Psoas muscle (tissue), 8 donors: ENCODE measurements around the gene STIL. TPM values are rescaled to one million over a fixed set of nuclear protein-coding genes. Genes with fewer than 3 reads are reported as not detected.
A peak's percentile ranks its signal among the peaks of the same experiment; 100 is the strongest.
"Not testable (repeated sequence)": the region's sequence is repeated elsewhere in the genome, so short reads cannot be mapped to it uniquely, and the experiment has no call there.

ENCODE experiments used
- ATAC-seq, 4 donors: fragments of 200-7000 bp; cut with Tn5 transposase; one replicate each; pipeline ENCODE4 v1.9.1; 2020; ENCODE audit warnings: moderate library complexity in 3 of 4, mild to moderate bottlenecking in 2 of 4
- DNase-seq, 2 donors: peaks; one replicate each; pipeline ENCODE4 v3.0.0-alpha.2; 2020
- H3K27ac ChIP-seq: fragments of 200-600 bp; one replicate; pipeline ENCODE4 v1.8.0; 2022
- H3K27me3 ChIP-seq, 3 donors: fragments of 200-600 bp in 1 of 3; one replicate each; pipeline versions ENCODE4 v1.6.1 to v1.8.0; 2013 to 2022; ENCODE audit warnings: low read length in 2 of 3, mild to moderate bottlenecking in 2 of 3, moderate library complexity in 1 of 3; ENCODE audit not compliant: insufficient read depth in 3 of 3
- H3K36me3 ChIP-seq, 2 donors: fragments of 200-600 bp in 1 of 2; one replicate each; pipeline versions ENCODE4 v1.6.1 to v1.8.0; 2013 to 2022; ENCODE audit warnings: low read depth in 1 of 2, mild to moderate bottlenecking in 1 of 2, moderate library complexity in 1 of 2; ENCODE audit not compliant: insufficient read depth in 1 of 2
- H3K4me1 ChIP-seq: fragments of 200-600 bp; one replicate; pipeline ENCODE4 v1.8.0; 2022
- H3K4me3 ChIP-seq: fragments of 200-600 bp; one replicate; pipeline ENCODE4 v1.8.0; 2022; ENCODE audit warnings: mild to moderate bottlenecking
- H3K9me3 ChIP-seq: fragments of 200-600 bp; one replicate; pipeline ENCODE4 v1.8.0; 2022
- WGBS, 3 donors: extraction: QIAGEN DNeasy Blood & Tissue Kit; methylation state at CpG; one replicate each; pipeline versions ENCODE4 v1.1.6 to v1.1.7; 2013; 5-methylcytosine and 5-hydroxymethylcytosine counted together
- intact Hi-C, 2 donors: fragments of 100-400 bp; cut with DNase I; formaldehyde crosslinking; loops; one replicate each; pipeline versions ENCODE4 v1.11.0 to v1.14.2; 2022
- polyA plus RNA-seq, 3 donors: library from polyadenylated mRNA; stranded (reverse); fragments of 200-250 nt; gene quantifications; one replicate each; pipeline ENCODE4 v1.2.3, GENCODE V29; 2013
- total RNA-seq, 4 donors: library from RNA; stranded (reverse); fragmentation: NEBNext Ultra II Directional in 2 of 4; extraction: Animal tissue kit (Norgen Biotek cat#: 25700) in 2 of 4; gene quantifications; one replicate each; pipeline versions ENCODE4 v1.2.1 to v1.2.4, GENCODE V29; 2021 to 2023
- TF ChIP-seq, protein P1 (sequence below): fragments of 200-600 bp; IDR thresholded peaks from one replicate; pipeline ENCODE4 v1.8.0; 2022; ENCODE audit warnings: antibody characterized with exemption
- donor health status: healthy with polysubstance abuse.
- donor health status: DM: no; HTN: no; CAD: no; lungs with moderate emphysema.
- donor health status: Bipolar disorder and iron deficiency.
- donor health status: healthy.
- donor health status: DM: yes; HTN: yes; CAD: no.
- donor health status: DM: no; HTN: no; CAD: no.
- donor health status: DM: no; HTN: no; CAD: no.
- donor health status: DM: yes; HTN: yes; CAD: no.

Gene STIL
- total and polyA plus RNA-seq, 7 donors = 0.14 to 1.0 (median 0.41) TPM

DNA sequence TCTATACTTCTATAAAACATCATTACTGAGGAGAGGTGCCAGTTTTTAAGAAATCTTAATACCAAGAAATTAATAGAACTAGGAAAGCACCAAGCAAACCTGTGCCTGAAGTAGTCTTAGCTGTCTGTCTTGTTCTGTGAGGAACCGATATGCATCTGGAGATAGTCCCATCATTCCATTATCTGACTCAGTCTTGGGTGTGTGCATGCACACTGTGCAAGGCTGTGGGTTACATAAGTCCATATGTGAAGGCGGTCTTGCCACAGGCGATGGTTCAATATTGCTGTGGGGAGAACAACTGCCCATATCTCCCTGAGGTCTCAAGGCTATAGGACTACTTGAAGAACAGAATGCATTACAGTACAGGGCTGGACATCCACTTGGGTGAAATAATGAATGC lies 33.8 kb downstream of the STIL start:
- 97 to 99% (median 98%) methylated on average over 3 of the region's 3 CpGs for WGBS, 3 donors
- no peaks in the 10 kb centered on the region for H3K9me3 ChIP-seq

DNA sequence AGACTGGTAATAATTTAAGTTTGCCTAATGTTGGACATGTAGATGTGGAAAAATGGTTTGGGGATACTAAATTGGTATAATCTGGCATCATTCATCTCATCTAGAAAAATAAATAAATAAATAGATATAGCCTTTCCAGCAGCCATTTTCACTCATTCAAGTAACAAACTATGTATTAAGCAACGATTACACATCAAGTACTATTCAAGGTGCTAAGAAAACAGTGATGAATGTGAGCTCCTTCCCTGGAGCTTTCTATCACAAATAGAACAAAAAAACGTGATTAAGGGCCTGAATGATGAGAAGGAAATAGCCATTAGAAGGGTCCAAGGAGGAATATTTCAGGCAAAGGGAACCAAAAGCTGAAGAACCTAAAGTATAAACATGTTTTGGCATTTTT lies 37.1 kb downstream of the STIL start:
- H3K9me3 ChIP-seq = no peaks in the 10 kb centered on the region
- no peaks in the 10 kb centered on the region for H3K4me1 ChIP-seq
- WGBS, 3 donors = 92 to 94% (median 93%) methylated on average over 2 of the region's 2 CpGs
- intact Hi-C loops = no loop called here
- TF ChIP-seq, protein P1, sequence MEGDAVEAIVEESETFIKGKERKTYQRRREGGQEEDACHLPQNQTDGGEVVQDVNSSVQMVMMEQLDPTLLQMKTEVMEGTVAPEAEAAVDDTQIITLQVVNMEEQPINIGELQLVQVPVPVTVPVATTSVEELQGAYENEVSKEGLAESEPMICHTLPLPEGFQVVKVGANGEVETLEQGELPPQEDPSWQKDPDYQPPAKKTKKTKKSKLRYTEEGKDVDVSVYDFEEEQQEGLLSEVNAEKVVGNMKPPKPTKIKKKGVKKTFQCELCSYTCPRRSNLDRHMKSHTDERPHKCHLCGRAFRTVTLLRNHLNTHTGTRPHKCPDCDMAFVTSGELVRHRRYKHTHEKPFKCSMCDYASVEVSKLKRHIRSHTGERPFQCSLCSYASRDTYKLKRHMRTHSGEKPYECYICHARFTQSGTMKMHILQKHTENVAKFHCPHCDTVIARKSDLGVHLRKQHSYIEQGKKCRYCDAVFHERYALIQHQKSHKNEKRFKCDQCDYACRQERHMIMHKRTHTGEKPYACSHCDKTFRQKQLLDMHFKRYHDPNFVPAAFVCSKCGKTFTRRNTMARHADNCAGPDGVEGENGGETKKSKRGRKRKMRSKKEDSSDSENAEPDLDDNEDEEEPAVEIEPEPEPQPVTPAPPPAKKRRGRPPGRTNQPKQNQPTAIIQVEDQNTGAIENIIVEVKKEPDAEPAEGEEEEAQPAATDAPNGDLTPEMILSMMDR = no peak
- no peak overlapping the region for H3K4me3 ChIP-seq
- DNase-seq = no peak
- H3K36me3 ChIP-seq = no peaks in the 10 kb centered on the region
- H3K27me3 ChIP-seq = no peaks in the 10 kb centered on the region
- H3K27ac ChIP-seq = no peak overlapping the region
- ATAC-seq = no peak

More for the DNA sequence above, 33.8 kb downstream of the STIL start:
- intact Hi-C loops = no loop called here
- H3K4me1 ChIP-seq = no peaks in the 10 kb centered on the region
- H3K4me3 ChIP-seq = no peak overlapping the region
- H3K27ac ChIP-seq = no peak overlapping the region
- no peak for ATAC-seq
- no peak for DNase-seq
- no peaks in the 10 kb centered on the region for H3K36me3 ChIP-seq
- H3K27me3 ChIP-seq = no peaks in the 10 kb centered on the region
- TF ChIP-seq, protein P1 = no peak

DNA sequence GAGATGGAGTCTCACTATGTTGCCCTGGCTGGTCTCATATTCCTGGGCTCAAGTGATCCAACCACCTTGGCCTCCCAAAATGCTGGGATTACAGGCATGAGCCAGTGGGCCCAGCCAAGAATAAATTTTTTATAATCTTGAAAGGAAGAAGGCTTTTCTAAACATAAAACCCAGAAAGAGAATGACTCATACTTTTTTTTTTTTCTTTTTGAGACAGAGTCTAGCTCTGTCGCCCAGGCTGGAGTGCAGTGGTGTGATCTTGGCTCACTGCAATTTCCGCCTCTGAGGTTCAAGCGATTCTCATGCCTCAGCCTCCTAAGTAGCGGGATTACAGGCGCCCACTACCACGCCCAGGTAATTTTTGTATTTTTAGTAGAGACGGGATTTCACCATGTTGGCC lies 38.1 kb downstream of the STIL start:
- intact Hi-C loops, H3K4me1 ChIP-seq, H3K36me3 ChIP-seq, H3K9me3 ChIP-seq, DNase-seq, H3K4me3 ChIP-seq, H3K27ac ChIP-seq, ATAC-seq, H3K27me3 ChIP-seq: not testable (repeated sequence)
- WGBS, 3 donors = 96 to 98% (median 97%) methylated on average over 7 of the region's 7 CpGs

DNA sequence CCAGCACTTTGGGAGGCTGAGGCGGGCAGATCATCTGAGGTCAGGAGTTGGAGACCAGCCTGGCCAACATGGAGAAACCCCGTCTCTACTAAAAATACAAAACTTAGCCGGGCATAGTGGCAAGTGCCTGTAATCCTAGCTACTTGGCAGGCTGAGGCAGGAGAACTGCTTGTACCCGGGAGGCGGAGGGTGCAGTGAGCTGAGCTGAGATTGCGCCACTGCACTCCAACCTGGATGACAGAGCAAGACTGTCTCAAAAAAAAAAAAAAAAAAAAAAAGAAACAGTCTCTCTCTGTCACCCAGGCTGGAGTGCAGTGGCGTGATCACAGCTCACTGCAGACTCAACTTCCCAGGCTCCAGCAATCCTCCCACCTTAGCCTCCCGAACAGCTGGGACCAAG lies 48.4 kb downstream of the STIL start:
- ATAC-seq (peak; percentile 40 to 90 (median 82)), DNase-seq (peak; percentile 32 to 66)
- H3K4me3 ChIP-seq, intact Hi-C loops, H3K4me1 ChIP-seq, H3K36me3 ChIP-seq, H3K9me3 ChIP-seq, H3K27me3 ChIP-seq: not testable (repeated sequence)
- peak overlapping the region; percentile 50 for H3K27ac ChIP-seq
- 45 to 77% (median 65%) methylated on average over 8 of the region's 8 CpGs for WGBS, 3 donors

DNA sequence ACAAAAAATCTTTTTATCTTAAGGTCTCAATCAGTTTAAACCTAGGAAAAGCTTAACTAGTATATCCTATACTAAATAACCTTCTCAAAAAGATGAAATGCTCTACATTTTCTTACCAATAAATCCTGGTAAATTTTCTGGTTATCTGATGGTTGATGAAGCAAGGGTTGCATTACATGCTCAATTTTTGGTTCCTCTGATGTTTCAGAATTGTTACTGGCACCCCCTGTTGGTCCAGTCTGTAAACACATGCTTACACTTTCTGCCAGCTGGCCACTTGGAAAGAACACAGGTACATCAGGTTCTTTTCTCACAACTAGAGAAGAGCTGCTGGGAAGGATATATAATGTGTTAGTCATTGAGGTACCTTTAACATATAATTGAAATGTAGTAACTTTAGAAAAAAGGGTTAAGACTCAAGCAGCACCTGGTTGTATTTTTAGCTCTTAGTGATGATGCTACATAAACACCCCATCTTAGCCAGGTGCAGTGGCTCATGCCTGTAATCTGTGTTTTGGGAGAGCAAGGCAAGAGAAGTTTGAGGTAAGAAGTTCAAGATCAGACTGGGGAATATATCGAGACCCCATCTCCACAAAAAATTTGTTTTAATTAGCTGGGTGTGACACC lies 51.0 kb downstream of the STIL start:
- no peak overlapping the region for H3K4me3 ChIP-seq
- DNase-seq (no peak), ATAC-seq (peak in 2 of 4 donors; percentile 44 to 51)
- H3K36me3 ChIP-seq = no peaks in the 10 kb centered on the region
- no peaks in the 10 kb centered on the region for H3K9me3 ChIP-seq
- no peaks in the 10 kb centered on the region for H3K27me3 ChIP-seq
- H3K27ac ChIP-seq = no peak overlapping the region
- WGBS, 3 donors = 92 to 97% (median 93%) methylated on average over 1 of the region's 1 CpG
- intact Hi-C loops = loop anchor here (5.0 kb wide), 1 partner anchor 71 kb away; the partner anchor contains the start of gene PDZK1IP1 (in 2 of the 2)
- TF ChIP-seq, protein P1 = peak; percentile 53
- H3K4me1 ChIP-seq = no peaks in the 10 kb centered on the region

DNA sequence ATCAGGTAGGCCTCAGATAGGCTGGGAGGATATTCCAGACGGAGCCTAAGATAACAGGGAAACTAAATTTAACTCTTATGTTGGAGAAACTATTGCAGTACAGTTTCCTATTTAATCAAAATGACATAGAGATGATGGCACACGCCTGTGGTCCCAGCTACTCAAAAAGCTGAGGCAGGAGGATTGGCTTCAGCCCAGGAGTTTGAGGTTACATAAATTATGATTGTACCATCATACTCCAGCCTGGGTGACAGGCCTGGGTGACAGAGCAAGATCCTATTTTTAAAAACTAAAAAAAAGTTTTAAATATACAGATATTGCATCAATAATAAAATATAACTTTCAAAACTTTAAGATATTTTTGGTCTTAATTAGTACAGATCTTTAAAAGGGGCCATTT lies 56.7 kb downstream of the STIL start:
- intact Hi-C loops = no loop called here
- 53 to 87% (median 53%) methylated on average over 2 of the region's 2 CpGs for WGBS, 3 donors
- no peaks in the 10 kb centered on the region for H3K4me1 ChIP-seq
- no peaks in the 10 kb centered on the region for H3K9me3 ChIP-seq
- H3K27ac ChIP-seq = no peak overlapping the region
- no peaks in the 10 kb centered on the region for H3K27me3 ChIP-seq
- ATAC-seq = peak in 2 of 4 donors; percentile 48 to 68
- TF ChIP-seq, protein P1 = no peak
- H3K4me3 ChIP-seq = no peak overlapping the region
- DNase-seq = no peak
- H3K36me3 ChIP-seq = no peaks in the 10 kb centered on the region
